ENCODE results near the gene GALNS. TPM values are rescaled to one million over a fixed set of nuclear protein-coding genes. Genes with fewer than 3 reads are reported as not detected.

The GALNS gene
- total and polyA plus RNA-seq, 2 of the 13 experiments (the other 11 are each of a cell fraction or from before 2014, with no cell fraction given), result 9.2 to 9.8 TPM

DNA sequence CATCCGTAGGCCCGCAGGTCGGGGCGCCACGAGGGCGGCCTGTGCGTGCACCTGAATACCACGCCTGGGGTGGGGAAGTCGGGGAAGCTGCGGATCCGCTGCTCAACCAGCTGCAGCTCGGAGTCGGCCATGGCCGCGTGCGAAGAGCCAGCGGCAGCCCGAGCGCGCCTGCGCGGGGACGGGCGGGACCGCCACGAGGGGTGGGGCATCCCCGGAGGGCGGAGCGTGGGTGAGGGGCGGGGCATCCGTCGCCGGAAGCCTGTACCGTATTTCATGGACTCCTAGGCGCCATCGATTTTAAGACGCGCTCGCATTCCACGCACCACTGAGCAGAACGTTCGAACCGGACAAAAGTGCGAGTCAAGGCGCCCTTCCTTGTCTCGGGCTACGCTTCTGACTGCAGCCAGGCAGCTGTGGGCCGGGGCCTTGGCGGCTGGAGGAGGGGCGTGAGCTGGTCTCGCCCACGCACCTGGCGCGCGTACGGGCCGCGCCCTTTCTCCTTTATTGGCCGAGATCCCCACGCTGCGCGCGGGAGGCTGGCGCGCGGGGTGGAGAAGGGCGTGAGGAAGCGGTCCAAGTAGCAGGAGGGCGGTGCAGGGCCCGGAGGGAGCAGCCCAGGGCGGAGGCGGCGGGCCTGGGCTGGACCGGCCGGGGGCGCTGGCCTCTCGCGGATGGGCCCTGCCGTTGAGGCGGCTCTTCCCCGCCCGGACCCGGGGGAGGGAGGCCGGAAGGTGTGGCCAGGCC, 44.8 kb downstream of the GALNS start, which contains the start of gene APRT (continued):
- TF ChIP-seq, protein P1, sequence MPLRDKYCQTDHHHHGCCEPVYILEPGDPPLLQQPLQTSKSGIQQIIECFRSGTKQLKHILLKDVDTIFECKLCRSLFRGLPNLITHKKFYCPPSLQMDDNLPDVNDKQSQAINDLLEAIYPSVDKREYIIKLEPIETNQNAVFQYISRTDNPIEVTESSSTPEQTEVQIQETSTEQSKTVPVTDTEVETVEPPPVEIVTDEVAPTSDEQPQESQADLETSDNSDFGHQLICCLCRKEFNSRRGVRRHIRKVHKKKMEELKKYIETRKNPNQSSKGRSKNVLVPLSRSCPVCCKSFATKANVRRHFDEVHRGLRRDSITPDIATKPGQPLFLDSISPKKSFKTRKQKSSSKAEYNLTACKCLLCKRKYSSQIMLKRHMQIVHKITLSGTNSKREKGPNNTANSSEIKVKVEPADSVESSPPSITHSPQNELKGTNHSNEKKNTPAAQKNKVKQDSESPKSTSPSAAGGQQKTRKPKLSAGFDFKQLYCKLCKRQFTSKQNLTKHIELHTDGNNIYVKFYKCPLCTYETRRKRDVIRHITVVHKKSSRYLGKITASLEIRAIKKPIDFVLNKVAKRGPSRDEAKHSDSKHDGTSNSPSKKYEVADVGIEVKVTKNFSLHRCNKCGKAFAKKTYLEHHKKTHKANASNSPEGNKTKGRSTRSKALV (CRISPR knock-in tag; IDR thresholded peaks at IDR 0.05), result peak; percentile 52; the same call in 1 of the 2 replicates
- TF ChIP-seq CCDC6 (CRISPR knock-in tag; IDR thresholded peaks at IDR 0.05) (peak; percentile 85; the same call in 1 of the 2 replicates), BRCA1 (CRISPR knock-in tag; IDR thresholded peaks at IDR 0.05) (no peak; the same call in 1 of the 2 replicates), ZSCAN29 (CRISPR knock-in tag; conservative IDR thresholded peaks at IDR 0.05) (peak; percentile 97), ZNF660 (CRISPR knock-in tag; IDR thresholded peaks at IDR 0.05; ENCODE audit: borderline replicate concordance, low read depth) (no peak; the same call in 1 of the 2 replicates), ZNF225 (CRISPR knock-in tag; IDR thresholded peaks at IDR 0.05) (no peak; the same call in 1 of the 2 replicates), DR1 (CRISPR knock-in tag; IDR thresholded peaks at IDR 0.05) (no peak), PAF1 (CRISPR knock-in tag; IDR thresholded peaks at IDR 0.05) (no peak)
- TF ChIP-seq, protein P2, sequence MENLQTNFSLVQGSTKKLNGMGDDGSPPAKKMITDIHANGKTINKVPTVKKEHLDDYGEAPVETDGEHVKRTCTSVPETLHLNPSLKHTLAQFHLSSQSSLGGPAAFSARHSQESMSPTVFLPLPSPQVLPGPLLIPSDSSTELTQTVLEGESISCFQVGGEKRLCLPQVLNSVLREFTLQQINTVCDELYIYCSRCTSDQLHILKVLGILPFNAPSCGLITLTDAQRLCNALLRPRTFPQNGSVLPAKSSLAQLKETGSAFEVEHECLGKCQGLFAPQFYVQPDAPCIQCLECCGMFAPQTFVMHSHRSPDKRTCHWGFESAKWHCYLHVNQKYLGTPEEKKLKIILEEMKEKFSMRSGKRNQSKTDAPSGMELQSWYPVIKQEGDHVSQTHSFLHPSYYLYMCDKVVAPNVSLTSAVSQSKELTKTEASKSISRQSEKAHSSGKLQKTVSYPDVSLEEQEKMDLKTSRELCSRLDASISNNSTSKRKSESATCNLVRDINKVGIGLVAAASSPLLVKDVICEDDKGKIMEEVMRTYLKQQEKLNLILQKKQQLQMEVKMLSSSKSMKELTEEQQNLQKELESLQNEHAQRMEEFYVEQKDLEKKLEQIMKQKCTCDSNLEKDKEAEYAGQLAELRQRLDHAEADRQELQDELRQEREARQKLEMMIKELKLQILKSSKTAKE (CRISPR knock-in tag; IDR thresholded peaks at IDR 0.05; ENCODE audit: borderline replicate concordance), result peak; percentile 46; the same call in 1 of the 2 replicates
- TF ChIP-seq, protein P3, sequence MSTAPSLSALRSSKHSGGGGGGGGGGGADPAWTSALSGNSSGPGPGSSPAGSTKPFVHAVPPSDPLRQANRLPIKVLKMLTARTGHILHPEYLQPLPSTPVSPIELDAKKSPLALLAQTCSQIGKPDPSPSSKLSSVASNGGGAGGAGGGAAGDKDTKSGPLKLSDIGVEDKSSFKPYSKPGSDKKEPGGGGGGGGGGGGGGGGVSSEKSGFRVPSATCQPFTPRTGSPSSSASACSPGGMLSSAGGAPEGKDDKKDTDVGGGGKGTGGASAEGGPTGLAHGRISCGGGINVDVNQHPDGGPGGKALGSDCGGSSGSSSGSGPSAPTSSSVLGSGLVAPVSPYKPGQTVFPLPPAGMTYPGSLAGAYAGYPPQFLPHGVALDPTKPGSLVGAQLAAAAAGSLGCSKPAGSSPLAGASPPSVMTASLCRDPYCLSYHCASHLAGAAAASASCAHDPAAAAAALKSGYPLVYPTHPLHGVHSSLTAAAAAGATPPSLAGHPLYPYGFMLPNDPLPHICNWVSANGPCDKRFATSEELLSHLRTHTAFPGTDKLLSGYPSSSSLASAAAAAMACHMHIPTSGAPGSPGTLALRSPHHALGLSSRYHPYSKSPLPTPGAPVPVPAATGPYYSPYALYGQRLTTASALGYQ (CRISPR knock-in tag; IDR thresholded peaks at IDR 0.05), result peak; percentile 41; the same call in 1 of the 2 replicates
- TF ChIP-seq, protein P4, sequence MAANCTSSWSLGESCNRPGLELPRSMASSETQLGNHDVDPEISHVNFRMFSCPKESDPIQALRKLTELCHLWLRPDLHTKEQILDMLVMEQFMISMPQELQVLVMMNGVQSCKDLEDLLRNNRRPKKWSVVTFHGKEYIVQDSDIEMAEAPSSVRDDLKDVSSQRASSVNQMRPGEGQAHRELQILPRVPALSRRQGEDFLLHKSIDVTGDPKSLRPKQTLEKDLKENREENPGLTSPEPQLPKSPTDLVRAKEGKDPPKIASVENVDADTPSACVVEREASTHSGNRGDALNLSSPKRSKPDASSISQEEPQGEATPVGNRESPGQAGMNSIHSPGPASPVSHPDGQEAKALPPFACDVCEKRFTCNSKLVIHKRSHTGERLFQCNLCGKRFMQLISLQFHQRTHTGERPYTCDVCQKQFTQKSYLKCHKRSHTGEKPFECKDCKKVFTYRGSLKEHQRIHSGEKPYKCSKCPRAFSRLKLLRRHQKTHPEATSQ (CRISPR knock-in tag; IDR thresholded peaks at IDR 0.05; ENCODE audit: borderline replicate concordance), result peak; percentile 67
- TF ChIP-seq, protein P5, sequence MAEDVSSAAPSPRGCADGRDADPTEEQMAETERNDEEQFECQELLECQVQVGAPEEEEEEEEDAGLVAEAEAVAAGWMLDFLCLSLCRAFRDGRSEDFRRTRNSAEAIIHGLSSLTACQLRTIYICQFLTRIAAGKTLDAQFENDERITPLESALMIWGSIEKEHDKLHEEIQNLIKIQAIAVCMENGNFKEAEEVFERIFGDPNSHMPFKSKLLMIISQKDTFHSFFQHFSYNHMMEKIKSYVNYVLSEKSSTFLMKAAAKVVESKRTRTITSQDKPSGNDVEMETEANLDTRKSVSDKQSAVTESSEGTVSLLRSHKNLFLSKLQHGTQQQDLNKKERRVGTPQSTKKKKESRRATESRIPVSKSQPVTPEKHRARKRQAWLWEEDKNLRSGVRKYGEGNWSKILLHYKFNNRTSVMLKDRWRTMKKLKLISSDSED (CRISPR knock-in tag; IDR thresholded peaks at IDR 0.05), result peak; percentile 91
- TF ChIP-seq, protein P6, sequence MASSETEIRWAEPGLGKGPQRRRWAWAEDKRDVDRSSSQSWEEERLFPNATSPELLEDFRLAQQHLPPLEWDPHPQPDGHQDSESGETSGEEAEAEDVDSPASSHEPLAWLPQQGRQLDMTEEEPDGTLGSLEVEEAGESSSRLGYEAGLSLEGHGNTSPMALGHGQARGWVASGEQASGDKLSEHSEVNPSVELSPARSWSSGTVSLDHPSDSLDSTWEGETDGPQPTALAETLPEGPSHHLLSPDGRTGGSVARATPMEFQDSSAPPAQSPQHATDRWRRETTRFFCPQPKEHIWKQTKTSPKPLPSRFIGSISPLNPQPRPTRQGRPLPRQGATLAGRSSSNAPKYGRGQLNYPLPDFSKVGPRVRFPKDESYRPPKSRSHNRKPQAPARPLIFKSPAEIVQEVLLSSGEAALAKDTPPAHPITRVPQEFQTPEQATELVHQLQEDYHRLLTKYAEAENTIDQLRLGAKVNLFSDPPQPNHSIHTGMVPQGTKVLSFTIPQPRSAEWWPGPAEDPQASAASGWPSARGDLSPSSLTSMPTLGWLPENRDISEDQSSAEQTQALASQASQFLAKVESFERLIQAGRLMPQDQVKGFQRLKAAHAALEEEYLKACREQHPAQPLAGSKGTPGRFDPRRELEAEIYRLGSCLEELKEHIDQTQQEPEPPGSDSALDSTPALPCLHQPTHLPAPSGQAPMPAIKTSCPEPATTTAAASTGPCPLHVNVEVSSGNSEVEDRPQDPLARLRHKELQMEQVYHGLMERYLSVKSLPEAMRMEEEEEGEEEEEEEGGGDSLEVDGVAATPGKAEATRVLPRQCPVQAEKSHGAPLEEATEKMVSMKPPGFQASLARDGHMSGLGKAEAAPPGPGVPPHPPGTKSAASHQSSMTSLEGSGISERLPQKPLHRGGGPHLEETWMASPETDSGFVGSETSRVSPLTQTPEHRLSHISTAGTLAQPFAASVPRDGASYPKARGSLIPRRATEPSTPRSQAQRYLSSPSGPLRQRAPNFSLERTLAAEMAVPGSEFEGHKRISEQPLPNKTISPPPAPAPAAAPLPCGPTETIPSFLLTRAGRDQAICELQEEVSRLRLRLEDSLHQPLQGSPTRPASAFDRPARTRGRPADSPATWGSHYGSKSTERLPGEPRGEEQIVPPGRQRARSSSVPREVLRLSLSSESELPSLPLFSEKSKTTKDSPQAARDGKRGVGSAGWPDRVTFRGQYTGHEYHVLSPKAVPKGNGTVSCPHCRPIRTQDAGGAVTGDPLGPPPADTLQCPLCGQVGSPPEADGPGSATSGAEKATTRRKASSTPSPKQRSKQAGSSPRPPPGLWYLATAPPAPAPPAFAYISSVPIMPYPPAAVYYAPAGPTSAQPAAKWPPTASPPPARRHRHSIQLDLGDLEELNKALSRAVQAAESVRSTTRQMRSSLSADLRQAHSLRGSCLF (CRISPR knock-in tag; IDR thresholded peaks at IDR 0.05; ENCODE audit: borderline replicate concordance), result 0 out of 2 replicates have a peak, but pooled peaks have one; percentile 9
